Activated naive CD4-positive, alpha-beta T cell treated with anti-CD3 and anti-CD28 coated beads, Interleukin-2, amount 50 U/mL, for 72 hours (primary cell): Measurements from ENCODE around the gene HES5. TPM values are rescaled to one million over a fixed set of nuclear protein-coding genes. Genes with fewer than 3 reads are reported as not detected.
"Not testable (repeated sequence)": the region's sequence is repeated elsewhere in the genome, so short reads cannot be mapped to it uniquely, and the experiment has no call there.

Experiments
- ATAC-seq, 2 donors: fragments of 150-1000 bp; cut with Tn5 transposase; 2 replicates each; pipeline ENCODE4 v1.10.0; 2021; ENCODE audit warnings: mild to moderate bottlenecking in 2 of 2, moderate library complexity in 2 of 2
- DNase-seq, 2 donors: peaks; one replicate each; pipeline ENCODE4 v3.0.0; 2021 to 2022; ENCODE audit warnings: low spot score in 2 of 2
- H3K27ac Mint-ChIP-seq, 2 donors: one replicate each; pipeline ENCODE4 v1.8.0; 2022; ENCODE audit warnings: mild to moderate bottlenecking in 2 of 2, mixed read lengths in 2 of 2
- H3K36me3 Mint-ChIP-seq, 2 donors: one replicate each; pipeline ENCODE4 v1.8.0; 2022; ENCODE audit warnings: mixed read lengths in 2 of 2
- H3K9me3 Mint-ChIP-seq, 2 donors: one replicate each; pipeline ENCODE4 v1.8.0; 2022; ENCODE audit warnings: mixed read lengths in 2 of 2
- total RNA-seq, 2 donors: library from RNA; stranded (reverse); gene quantifications; one replicate each; pipeline ENCODE4 v1.2.3, GENCODE V29; 2022

HES5 gene
- total RNA-seq, 2 donors from 2014 or later, result 0.19 TPM; not detected in 1

DNA sequence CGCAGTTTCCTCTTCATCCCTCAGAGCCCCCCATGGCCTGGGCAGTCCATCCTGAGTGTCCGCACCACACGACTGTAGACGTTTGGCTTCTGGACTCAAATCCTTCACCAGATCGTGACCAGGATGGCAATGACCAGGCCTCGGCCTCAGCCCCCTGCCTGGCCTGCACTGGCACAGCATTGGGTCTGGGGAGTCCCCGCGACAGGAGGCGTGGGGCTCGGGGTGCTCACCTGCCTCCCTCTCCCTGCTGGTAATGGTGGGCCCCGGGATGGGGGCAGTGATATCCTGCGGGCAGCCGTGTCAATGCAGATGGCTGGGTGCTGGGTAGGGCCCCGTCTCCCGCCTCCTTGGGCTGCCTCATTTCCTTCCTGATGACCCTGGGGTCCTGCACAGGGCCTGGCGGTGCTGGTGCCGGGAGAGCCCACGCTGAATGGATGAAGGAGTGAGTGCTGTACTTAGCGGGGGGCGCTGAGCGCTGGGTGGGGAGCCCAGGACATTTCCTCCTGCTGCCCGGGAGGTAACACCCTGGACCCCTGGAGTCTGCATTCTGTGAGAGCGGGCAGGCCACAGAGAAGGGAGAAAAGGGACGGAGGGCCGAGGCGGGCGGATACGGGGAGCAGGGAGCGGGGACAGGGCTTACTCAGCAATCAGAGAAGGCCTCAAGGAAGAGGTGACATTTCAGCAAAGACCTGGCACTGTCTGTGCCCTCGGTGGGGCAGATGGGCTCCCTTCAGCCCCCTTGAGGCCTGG, 24.0 kb upstream of the HES5 start:
- Mint-ChIP-seq H3K9me3 (no peaks in the 10 kb centered on the region), H3K27ac (peak overlapping the region; percentile 36 to 97), H3K36me3 (peaks cover 7 to 12% of the 10 kb centered on the region in 2 donors)
- ATAC-seq, result no peak
- DNase-seq, result no peak

DNA sequence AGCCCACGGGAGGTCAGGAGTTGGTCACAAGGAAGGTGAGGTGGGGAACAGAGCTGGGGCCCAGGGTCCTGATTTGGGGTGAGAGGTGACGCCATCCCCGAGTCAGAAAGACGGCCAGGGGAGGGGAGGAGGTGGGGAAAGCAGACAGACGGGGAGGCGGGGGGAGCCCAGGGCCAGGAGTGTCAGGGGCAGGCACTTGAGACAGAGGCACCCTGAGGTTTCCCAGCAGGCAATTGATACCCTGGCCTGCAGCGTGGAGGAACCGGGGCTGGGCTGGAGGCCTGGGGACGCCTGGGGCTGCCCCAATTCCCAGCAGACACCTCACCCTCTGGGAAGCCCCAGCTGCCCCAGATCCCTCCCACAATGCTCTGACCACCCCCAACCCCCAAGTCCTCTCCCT, 23.0 kb upstream of the HES5 start:
- ATAC-seq, H3K9me3 Mint-ChIP-seq, DNase-seq: not testable (repeated sequence)
- Mint-ChIP-seq H3K27ac (peak overlapping the region in 1 of 2 donors; percentile 44), H3K36me3 (peaks cover 7 to 12% of the 10 kb centered on the region in 2 donors)

DNA sequence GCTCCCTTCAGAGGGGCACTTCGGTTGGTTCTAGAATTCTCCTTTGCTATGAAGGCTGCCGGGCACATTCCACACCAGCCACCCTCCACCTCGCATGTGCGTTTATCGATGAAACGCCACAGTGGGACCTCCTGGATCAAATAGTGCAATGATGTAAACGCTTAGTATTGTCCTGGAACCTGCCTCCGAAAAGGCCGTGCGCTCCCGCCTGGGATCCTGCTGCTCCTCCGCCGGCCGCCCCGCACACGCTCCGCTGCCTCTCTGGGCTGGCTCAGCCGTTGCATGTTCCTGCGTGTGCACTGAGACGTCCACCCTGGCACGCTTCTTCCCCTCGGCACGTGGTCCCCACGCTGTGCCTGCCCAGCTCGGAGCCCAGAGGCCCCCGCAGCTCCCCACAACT, 22.1 kb upstream of the HES5 start:
- ATAC-seq, result no peak
- H3K27ac Mint-ChIP-seq, result peak overlapping the region in 1 of 2 donors; percentile 66
- peaks cover 7 to 12% of the 10 kb centered on the region in 2 donors for H3K36me3 Mint-ChIP-seq
- H3K9me3 Mint-ChIP-seq, result no peaks in the 10 kb centered on the region
- DNase-seq, result no peak

DNA sequence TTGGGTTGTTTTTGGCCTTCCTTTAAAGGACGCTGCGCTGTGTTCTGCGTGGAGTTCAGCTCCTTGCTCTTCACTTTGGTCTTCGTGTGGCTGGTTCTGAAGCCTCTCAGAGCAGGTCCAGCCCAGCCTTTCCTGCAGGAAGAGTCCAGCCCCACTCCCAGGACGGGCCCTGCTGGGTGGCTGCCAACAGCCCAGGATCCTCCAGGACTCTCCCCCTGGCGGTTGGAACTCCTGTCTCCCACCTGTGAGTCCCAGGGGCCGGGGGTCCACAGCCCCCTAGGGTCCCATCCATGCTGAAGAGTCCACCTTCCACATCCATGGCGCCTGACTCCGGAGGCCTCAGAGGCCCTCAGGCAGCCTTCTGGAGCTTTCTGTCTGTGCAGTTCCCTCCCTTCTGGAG, 21.5 kb upstream of the HES5 start:
- ATAC-seq, DNase-seq, H3K9me3 Mint-ChIP-seq, H3K36me3 Mint-ChIP-seq: not testable (repeated sequence)
- H3K27ac Mint-ChIP-seq, result peak overlapping the region in 1 of 2 donors; percentile 66

DNA sequence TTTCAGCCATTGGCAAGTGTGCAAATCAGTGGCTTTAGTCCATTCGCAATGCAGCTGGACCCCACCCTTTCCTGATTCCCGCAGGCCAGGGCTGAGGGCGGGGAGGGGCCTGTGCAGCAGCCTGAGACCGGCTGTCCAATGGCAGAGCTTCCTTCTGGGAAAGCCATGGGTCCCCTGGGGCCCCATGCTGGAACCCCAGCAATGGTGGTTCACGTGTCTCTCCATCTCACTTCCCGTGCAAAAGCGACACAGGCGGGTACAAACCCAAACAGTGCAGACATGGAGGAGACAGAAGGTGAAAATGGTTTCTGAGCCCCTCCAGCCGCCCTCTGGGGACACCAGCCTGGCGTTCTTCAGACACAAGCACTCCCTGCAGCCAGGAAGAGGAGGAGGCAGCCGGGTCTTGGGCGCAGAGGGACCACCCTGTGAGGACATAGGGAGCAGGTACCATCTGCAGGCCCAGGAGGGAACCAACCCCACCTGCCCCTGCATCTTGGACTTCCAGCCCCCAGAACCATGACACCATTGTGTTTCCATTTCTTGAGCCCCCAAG, 20.3 kb upstream of the HES5 start:
- peak overlapping the region in 1 of 2 donors; percentile 93 for H3K27ac Mint-ChIP-seq
- not testable (repeated sequence) for ATAC-seq, DNase-seq, H3K9me3 Mint-ChIP-seq, H3K36me3 Mint-ChIP-seq

DNA sequence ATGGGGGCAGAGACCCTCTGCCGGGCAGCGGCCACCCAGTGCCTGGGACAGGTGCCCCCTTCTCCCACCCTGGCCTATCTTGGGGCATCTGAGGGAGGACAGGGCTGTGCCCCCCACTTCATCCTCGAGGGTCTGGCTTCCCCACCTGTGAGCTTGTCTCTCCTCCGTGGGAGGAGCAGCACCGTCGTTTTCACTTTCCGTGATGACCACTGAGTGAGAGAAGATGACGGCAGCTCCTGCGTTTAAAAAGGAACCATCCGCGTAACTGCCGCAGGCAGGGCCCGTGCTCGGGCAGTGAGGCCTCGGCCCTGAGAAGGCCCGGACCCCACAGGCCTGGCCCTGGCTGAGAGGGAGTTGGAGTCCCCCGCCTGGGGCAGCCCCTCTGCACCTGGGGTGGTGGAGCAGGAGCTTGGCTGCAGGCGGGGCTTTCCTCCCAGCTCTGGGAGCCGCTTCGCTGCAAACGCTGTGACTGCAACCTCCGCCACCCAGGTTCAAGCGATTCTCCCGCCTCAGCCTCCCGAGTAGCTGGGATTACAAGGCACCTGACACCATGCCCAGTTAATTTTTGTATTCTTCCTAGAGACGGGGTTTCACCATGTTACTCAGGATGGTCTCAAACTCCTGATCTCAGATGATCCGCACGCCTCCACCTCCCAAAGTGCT, 19.4 kb upstream of the HES5 start:
- not testable (repeated sequence) for DNase-seq, ATAC-seq, H3K9me3 Mint-ChIP-seq, H3K36me3 Mint-ChIP-seq
- peak overlapping the region; percentile 93 to 94 for H3K27ac Mint-ChIP-seq

DNA sequence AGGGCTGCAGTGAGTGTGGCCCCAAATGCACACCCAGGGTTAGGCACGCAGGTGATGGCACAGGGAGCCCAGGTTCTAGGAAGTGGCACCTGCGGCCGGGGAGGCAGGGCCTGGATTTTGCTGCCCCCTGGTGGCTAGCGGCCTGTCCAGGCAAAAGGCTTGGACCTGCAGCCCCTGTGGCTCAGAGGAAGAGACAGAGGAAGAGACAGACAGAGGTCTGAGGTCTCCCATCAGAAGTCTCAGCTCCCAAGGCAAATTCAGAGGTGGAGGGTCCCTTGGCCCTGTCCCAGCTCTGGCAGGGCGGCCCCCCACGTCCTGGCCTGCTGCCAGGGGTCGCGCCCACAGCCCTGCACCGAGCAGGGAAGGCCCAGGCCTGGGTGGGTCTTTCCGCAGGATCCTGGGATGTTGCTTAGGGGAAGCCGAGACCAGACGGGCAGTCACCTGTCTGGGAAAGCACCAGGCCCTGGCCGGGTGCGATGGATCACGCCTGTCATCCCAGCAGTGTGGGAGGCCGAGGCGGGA, 18.1 kb upstream of the HES5 start:
- H3K36me3 Mint-ChIP-seq, result no peaks in the 10 kb centered on the region
- H3K9me3 Mint-ChIP-seq, result no peaks in the 10 kb centered on the region
- ATAC-seq (peak; percentile 31 to 38), DNase-seq (peak; percentile 88)
- H3K27ac Mint-ChIP-seq, result peak overlapping the region; percentile 93 to 97

DNA sequence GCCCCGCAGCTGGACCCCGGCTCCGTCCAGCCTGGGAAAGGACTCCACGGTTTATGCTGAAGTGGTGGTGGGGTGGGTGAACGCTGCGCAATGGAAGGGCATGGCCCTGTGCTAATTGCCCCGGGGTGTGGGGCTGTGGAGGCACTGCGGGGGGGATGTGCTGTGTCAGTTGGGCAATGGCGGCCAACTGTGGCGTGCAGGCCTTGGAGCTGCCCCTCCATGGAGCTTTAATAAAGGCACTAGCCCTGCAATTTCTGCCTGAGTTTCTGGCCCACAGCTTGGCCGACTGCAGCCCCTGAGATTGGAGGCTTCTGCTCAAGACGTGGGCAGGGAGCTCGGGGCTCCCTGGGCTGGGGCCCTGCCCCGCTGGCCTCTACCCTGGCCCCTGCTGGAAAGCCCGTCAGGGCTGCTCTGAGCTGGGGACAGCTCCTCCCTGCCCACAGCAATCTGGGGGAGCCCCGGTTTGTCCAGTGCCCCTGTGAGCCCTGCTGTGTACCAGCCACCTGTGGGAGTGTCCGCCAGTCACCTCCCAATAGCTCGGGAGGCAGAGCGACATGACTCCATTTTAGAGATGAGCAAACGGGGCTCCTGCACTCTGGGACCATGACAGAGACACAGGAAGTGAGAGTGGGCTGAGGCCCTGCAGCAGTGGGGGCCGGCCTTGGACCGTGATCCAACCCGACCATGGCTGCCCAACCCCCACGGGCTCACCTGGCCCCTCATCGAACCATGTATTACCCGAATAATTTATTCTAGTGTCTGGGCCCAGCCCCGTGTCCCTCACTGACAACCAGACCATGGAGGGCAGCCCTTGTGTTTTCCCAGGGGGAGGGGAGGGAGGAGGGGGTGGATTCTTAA, 17.4 kb upstream of the HES5 start:
- Mint-ChIP-seq H3K9me3 (no peaks in the 10 kb centered on the region), H3K27ac (peak overlapping the region; percentile 93 to 97), H3K36me3 (no peaks in the 10 kb centered on the region)

DNA sequence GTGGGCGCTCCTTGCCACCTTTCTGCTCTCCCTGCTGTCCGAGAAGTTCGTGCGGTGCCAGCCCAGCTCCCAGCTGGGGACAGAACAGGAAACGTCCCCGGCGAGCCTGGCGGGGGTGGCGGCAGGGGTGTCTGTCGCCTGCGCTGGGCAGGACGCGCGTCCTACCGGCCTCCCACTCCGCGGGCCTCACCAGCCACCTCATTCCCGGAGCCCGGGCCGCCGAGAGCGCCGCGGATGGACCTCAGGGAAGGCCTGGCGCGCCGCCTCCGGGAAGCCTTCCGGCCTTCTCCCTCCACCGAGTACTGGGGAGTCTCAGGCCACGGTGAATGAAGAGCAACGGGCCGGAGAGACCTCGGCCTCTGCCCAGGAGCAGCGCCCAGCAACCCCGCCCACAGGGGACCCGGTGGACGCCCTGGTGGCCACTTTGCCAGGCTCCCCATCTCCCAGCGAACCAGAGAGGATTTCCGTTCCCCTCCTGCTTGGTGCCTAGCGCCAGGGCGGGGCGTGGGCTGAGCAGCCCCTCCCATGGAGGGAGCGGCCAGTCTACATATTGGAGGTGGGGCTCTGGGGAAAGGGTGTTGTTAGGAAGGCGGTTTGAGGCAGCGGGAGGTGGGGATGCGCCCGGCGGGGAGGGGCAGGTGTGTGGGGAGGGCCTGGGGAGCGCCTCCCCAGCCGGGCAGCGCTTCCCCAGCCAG, 16.6 kb upstream of the HES5 start:
- no peaks in the 10 kb centered on the region for H3K9me3 Mint-ChIP-seq
- DNase-seq, result peak; percentile 85 to 89
- peak; percentile 53 to 70 for ATAC-seq
- peak overlapping the region; percentile 93 to 97 for H3K27ac Mint-ChIP-seq
- H3K36me3 Mint-ChIP-seq, result no peaks in the 10 kb centered on the region

More for the DNA sequence above, 17.4 kb upstream of the HES5 start:
- ATAC-seq (peak; percentile 52 to 62), DNase-seq (peak; percentile 66 to 85)

DNA sequence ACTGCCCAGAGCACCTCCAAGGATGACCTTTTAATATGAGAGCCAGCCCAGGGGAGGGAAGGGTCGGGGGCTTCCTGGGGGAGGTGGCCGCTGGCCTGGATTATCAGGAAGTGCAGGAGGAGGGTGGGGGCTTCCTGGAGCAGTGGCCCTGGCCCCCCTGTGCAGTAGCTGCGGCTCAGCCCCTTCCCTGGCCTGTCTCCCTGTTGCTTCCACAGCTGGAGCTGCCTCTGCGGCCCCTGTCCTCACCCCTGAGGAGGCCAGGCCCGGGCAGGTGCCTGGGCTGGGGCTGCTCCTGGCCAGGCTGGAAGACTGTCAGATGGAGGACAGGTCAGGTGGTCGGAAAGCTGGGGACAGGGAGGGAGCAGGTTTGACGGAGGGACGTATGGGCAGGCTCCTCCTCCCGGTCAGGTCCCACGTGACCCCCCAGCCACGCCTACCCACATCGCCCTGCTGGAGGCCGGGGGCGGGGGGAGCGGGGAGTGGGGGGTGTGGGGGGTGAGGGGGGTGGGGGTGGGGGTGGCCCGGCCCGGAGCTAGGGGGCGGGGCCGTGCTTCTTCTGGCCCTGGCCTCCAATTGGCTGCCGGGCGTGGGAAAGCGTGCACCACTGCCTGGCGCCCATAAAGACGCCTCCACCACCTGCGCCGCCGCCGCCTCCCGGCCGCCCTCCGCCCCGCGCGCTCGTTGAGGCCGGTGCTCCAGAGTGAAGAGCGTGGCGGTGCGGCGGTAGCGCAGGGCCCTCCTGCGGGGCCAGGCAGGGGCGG, 15.9 kb upstream of the HES5 start:
- peak; percentile 88 to 91 for DNase-seq
- H3K27ac Mint-ChIP-seq, result peak overlapping the region in 1 of 2 donors; percentile 93
- ATAC-seq, result peak; percentile 34 to 59

DNA sequence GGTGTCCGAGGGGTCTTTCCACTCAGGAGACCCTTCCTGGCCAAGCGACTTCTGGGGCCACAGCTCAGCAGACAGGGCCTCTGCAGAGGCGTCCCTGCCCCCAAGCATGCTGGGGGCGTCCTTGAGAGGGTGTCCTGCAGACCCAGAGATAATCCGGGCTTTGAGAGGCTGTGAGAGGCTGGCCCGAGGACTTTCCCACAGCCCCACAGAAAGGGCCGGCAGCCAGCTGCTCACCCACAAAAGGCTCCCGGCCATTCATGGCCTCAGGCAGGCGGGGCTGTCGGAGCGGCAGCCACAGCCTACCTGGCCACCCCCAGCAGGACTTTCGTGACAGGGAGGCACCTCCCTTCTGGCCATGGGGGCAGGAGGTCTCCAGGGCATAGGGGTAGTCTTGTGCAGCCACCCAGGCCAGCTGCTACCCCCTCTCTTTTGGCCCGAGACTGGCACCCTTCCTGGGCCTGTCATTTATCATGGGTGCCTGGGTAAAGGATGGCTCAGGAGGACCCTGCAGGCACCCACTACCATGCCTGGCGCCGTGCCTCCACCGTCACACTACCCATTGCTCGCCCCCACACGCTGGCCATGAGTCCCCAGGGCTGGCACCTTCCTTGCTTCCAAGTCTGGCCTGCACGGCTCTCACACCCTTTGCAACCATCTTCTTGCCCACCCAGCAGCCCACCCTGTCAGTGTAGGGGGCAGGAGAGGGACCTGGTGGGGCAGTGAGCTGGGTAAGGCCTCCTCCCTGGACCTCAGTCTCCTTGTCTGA, 15.0 kb upstream of the HES5 start:
- ATAC-seq (no peak), DNase-seq (no peak)
- H3K36me3 Mint-ChIP-seq, result no peaks in the 10 kb centered on the region
- no peaks in the 10 kb centered on the region for H3K9me3 Mint-ChIP-seq
- H3K27ac Mint-ChIP-seq, result no peak overlapping the region

More for the DNA sequence above, 15.9 kb upstream of the HES5 start:
- Mint-ChIP-seq H3K9me3 (no peaks in the 10 kb centered on the region), H3K36me3 (no peaks in the 10 kb centered on the region)

DNA sequence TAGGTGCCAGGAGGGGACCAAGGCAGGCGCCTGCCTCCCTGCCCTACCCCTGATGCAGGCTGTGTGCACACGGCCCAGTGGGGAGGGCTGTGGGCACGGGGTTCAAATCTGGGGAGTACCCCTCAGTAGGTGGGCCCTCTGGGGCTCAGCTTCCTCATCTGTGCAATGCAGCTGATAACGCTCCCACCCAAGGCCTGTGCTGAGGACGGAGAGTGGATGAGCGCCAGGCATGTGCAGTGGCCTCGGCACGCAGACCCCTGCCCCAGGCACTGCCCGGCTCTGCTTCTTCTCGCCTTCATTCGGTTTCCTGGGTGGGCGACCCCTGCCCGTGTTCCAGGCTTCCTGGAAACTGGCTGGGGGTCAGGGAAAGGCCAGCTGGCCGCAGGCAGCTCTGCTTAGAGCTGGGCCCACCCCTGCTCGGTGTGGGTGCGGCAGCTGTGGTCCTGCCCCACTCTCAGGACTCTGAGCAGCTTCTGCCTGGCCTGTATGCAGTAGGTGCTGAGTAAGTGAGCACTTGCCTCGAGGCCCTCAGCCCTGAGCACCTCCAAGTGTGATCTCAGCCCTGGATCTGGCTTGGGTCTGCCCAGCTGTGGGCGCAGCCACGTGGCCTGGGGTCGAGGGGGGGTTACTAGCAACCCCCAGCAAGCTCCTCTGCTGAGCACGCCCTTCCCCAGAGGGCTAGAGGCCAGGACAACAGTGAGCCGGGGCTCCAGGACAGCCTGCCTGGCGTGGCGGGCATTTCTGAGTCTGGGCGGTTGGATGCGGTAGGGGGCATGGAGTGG, 14.2 kb upstream of the HES5 start:
- ATAC-seq, result no peak
- no peak for DNase-seq
- Mint-ChIP-seq H3K9me3 (no peaks in the 10 kb centered on the region), H3K27ac (no peak overlapping the region), H3K36me3 (no peaks in the 10 kb centered on the region)

DNA sequence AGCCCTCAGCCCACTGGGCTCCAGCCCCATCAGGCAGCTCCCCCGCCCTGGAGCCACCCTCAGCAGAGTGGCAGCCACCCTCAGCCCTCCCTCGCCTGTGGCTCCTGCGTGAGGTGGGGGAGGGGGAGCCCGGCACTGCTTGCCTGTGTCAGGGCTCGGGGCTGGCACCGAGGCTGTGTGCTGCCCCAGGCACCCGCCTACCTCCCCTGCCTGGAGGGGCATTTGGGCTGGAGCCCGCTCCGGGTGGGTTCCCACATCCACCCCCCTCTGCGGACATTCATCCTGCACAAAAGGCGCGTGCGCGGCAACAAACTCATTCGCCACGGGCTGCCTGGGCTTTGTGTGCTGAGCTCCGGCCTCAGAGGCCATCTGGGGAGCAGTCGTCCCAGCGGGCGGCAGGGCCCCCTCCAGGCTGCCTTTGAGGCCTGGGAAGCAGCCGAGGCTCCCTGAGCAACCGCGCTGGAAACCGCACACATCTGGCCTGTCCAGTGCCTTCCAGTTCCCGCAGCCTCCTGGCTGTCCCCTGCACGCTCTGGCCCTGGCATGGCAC, 13.6 kb upstream of the HES5 start:
- Mint-ChIP-seq H3K36me3 (no peaks in the 10 kb centered on the region), H3K9me3 (no peaks in the 10 kb centered on the region), H3K27ac (no peak overlapping the region)
- no peak for ATAC-seq
- no peak for DNase-seq
